HG03575 (cell line): ENCODE data around the gene ZBTB1.

Experiments
- ATAC-seq: cut with Tn5 transposase; IDR thresholded peaks from one replicate; pipeline ENCODE4 v1.9.1; 2021; ENCODE audit not compliant: unreplicated experiment, insufficient number of reproducible peaks, low FRiP score; ENCODE audit errors: extremely low read depth

Gene ZBTB1

DNA sequence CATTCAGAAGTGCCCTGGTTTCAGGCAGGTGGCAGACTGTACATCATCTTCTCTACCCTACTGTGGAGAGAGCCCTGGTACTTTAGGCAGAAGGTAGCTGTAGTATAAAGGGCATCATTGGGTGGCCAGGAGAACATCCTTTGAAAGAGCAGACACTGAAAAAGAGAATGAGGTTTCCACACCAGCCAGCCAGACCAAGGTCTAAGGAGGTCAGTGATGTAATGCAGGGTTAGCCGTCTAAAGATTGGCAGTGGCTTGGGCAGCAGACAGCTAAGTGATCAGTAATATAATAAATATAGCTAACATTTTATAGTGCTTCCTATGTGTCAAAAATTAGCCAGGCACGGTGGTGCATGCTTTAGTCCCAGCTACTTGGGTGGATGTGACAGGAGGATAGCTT, 12.9 kb upstream of the ZBTB1 start:
- ATAC-seq = no peak

DNA sequence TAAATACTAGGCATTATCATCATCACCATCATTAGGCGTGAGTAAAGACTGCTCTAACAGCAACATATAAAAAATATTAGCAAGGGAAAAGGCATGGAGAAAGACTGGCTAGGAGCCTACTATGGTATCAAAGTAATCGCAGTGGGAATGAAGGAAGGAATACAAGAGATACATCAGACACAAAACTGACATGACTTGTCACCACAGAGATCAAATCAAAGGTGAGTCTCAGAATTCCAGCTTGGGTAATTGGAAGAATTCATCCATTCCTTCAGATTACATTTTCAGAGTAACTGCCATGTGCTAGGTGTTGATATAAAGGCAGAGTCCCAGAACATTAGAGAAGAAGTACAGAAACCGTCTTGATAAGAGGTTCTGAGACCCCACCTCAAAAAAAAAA, 11.1 kb upstream of the ZBTB1 start:
- ATAC-seq = no peak

DNA sequence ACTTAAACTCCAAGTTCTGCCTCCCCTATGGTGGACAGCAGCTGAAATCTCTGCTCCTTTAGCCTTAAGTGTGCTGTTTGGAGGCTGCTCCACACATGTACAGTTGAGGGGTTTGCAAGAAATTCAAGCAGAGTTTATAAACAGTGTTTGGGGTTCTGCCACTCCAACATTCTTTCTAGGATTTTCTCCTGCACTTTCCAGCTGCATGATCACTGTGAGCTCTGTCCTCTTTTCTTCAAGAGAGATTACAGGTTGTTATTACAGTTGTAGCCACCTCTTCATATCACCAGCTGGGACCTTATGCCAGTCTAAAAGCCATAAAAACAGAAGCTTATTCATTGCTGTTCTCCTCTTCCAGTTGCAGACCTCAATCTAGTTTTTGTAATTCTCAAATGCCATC, 9.3 kb upstream of the ZBTB1 start:
- ATAC-seq = no peak

DNA sequence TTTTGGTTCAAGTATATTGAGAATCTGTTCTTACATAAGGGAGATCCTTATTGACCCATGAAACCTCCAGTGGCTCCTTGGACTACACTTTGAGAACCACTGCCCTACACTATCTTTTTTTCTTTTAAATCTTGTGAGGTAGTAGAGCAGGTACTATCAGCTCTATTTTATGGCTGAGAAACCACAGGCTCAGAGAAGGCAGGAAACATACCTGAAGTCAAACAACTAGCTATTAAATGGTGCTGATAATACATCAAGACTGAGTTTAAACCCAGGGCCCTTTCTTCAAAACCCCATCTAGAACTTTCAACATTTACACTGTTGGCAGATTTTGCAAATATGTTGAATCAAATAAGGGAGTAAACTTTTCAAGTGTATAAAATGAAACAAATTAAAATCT, 7.8 kb upstream of the ZBTB1 start:
- no peak for ATAC-seq

DNA sequence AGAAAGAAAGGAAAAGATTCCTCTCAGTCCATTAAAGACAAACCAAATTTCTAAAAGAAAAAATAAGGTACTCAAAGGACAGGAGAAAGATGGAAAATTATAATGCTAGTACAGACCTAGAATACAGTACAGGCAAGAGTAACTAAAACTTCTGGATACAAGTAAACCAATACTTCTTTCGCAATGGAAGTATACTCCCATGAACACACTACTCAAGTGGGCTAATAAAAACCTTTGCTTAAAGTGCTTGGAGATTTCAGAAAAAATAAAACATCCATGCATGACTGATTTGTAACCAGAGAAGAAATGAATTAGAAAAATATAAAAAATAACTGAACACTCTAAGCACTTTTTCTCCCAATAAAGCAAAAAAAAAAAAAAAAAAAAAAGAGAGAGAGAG, 4.5 kb upstream of the ZBTB1 start:
- no peak for ATAC-seq

DNA sequence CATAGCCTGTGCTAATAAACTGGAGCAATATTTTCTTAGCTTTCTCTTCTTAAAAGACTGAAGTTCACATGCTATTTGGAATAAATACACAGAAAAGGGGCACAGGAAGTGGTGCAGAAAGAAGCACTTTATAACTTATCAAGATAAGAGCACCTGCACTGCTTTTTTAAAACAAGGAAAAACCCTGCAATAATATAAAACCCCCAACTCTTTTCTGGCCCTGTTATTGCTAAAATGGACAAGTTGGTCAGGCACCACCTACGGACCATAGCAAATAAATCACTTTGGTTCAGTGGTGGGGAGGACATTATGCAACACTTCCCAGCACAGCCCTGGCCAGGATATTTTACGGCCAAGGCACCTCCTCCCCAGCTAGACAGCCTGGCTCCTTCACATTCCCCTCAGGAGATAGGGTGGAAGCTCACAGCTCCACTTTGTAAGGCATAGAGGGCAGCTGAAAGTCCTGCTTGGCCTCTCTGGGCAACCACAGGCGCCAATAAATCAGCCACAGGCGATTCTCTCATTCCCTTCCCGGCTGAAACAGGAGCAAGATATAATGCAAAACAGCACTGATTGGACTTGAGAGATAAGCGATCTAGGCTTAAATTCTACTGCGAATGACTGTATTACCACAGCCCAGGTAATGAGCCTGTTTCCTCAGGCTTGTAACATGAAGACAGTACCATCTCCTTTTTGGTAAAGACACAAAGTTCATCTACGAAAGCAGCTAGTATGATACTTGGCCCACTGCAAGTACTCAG, 3.0 kb upstream of the ZBTB1 start:
- no peak for ATAC-seq

DNA sequence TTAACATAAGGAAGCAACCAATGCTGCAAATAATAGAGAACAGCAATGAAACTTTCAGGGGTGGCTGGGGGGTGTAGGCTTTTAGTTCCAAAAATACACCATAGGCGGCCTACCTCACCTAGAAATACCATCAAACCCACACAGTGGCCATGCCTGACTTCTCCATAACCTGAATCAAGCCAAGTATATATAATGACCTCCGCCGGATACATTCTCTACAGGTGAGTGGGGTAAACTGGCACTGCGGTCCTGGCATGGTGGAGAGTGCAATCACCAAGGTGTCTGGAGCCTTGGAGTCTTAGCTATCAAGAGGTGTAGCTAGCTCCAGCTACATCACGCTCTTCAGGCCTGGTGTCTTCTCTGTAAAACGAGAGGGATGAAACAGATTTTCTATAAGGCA, 2.1 kb upstream of the ZBTB1 start:
- no peak for ATAC-seq

DNA sequence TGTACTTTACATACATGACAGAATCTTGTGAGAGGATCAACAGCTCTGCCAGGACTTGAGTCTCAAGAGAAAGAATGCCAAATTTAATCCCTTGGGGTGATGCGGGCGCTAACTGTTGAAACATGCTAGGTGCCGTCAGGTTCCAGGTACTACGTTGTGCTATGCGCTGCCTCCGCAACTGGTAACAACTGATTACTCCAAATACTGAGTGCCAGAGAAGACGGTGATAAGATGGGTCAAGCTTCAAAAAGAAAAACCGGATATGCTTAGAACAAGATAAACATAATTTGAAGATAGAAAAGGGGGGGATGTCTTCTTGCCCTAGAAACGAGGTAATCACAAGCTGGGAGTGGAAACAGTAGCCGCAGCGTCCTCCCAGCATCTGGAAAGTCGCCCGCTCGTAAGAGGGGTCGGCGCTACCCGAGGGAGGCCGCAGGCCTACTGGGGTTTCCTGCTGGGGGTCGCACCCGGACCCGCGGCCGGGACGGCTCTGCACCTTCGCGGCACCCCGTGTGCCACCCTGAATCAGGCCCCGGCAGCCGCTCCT, 1.6 kb upstream of the ZBTB1 start:
- no peak for ATAC-seq

DNA sequence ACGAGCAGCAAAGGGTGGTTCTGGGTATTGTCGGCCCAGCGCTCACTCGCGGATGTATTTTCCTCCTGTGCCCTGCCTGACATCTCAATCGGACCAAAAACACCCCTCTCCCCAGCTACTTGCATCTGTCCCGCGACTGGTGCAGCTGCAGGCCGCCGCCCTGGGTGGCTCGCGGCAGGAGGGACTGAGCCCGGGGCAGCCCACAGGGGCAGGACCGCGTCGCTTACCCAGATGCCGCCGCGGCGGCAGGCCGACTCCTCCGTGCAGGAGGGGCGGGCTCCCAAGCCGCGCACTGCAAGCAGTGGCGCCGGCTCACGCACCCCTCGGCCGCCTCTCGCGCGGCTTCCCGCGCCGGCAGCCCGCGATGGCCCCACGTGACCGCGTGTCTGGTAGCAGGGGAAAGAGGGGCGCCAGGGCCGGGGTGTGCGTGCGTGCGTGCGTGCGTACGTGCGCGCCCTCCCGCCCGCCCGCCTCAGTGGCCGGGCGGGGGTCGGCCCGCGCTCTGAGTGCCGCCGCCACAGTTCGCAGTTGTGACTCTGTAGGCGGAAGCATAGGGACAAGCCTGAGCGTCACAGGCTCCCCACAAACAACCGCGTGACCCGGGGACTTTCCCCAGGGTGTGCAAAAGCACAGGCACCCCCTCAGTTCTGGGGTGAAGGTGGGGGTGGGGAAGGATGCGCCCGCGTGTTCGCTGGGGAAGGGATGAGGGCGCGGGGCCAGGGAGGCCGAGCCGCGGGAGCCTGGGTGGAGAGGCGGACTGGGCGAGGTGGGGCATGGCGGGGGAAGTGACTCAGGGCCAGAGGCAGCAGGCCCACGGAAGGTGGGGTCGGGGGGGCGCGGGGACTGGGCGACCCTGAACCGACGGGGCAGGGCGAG, 898 bp upstream of the ZBTB1 start, which contains the start of gene ZBTB25:
Gene ZBTB25, minus strand, starts transcription at position 405 of the 876 bp plus-strand sequence. CDS start 13,305 bp downstream, outside the sequence.
- ATAC-seq = peak; percentile 33

DNA sequence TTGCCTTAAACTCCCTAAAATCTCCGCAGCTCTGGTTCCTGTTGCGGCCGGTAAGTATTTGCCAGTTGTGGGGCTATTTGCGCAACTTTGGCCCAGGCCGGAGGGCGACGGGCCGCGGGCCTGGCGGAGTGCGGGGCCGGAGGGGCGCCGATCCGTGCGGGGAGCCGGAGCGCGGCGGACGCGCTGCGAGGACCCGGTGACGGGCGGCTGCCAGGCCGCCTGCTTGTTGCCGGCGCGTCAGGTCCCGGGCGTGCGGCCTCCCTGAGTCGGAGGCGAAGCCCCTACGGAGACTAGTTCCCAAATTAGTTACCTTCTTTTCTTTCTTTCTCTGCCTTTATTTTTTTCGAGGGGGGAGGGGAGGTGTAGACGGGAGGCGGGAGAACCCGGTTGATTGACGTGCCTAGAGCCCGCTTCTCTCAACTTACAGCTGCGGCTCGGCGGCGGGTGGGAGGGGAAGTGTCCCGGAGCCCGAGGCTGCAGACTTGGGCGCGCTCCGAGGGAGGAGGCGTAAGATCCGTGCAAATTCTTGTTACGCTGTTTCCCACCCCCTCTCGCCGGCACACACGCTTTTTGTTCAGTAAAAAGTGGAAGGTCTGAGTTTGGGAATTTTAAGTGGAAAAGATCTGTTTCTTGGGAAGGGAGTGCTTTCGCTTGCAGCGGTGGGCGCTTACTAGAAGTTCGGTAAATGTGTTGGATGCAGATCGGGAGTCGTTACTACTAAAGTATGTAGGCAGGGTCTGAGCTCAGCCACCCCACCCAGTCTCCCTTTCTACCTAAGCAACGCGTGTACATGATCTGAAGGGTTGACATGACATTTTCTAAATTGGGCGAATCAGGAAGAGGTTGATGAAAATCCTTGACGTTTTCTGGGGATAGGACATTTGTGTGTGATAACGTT, 576 bp downstream of the ZBTB1 start:
- no peak for ATAC-seq

DNA sequence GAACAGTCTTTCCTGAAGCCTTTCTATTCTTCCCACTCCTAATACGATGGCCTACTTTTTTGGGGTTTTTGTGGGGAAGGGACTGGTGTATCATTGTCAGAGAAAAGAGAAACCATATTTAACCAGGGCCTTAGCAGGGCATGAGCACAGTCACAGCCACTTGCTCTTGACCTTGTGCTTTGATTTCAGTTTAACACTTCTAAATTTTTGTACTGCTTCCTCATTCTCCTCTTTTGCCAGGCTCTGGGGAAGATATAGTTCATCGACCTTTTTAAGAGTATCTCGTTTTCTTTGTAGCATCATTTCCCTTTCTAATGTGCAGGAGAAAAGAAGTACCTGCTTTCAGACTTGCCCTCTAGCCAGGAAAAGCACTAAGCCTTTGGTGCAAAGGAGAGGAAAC, 2.2 kb downstream of the ZBTB1 start:
- no peak for ATAC-seq

DNA sequence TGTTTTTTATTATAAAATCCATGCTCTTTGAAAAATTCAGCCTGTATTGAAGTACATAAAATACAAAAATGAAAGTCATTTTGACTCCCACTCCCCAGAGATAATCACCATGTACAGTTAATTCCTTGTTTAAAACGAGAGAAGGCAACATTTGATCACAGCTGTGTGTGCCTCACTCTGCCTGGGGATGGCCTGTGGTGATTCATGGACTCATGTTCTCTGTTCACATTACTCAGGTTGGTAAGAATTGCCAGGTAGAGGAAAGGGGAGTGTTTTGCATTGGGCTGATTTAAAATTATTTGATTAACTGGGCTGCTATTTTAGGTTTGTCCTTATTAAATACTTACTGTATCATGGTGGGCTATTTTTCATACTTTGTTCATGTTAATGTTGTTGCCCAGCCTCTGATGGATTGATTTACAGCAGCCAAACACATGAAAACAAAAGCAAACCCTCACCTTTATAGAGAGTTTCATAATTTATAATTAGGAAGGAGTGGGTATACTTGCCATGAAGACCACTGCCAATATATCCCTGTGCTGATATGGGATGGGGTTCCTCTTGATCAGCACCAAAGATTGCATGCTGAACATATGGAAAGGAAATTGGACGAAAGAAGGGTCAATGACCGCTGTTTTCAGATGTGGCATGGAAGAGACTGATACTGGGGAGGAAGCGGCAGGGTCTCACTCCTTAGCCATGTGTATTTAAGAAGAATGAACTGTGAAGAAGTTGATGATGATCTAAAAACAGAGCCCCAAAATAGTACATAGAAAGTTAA, 3.0 kb downstream of the ZBTB1 start:
- no peak for ATAC-seq

DNA sequence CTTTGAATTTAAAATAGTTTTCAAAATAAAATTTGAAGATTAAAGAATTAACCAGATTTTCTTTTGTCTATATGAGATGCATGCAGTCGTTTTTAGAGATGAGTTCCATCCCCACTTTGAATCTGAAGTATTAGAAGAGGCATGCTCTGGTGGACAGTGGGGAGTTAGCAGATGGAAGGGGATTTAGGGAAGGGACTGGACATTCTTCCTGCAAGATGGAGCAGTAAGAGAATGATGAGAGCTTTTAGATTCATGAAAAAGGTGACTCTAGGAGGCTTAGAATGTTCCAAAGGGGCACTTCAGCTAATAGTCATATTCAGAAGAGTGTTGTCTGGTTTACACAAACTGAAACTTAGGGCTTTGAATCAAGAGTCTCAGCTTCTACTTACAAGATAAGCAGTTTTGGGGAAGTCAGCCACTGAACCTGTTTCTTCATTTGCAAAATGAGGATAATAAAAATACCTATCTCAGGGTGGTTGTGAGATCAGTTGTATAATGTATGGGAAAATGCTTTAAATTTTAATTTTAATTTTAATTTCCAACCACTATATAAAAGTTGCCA, 3.7 kb downstream of the ZBTB1 start:
- ATAC-seq = no peak

DNA sequence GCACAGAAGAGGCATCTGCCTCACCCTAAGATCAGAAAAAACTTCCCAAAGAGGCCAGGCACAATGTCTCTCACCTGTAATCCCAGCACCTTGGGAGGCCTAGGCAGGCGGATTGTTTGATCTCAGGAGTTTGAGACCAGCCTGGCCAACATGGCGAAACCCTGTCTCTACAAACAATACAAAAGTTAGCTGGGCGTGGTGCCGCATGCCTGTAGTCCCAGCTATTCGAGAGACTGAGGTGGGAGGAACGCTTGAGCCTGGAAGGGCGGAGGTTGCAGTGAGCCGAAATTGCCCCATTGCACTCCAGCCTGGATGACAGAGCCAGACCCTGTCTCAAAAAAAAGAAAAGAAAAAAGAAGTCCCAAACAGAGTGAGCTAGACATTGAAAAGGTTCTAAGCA, 4.5 kb downstream of the ZBTB1 start:
- ATAC-seq = no peak

DNA sequence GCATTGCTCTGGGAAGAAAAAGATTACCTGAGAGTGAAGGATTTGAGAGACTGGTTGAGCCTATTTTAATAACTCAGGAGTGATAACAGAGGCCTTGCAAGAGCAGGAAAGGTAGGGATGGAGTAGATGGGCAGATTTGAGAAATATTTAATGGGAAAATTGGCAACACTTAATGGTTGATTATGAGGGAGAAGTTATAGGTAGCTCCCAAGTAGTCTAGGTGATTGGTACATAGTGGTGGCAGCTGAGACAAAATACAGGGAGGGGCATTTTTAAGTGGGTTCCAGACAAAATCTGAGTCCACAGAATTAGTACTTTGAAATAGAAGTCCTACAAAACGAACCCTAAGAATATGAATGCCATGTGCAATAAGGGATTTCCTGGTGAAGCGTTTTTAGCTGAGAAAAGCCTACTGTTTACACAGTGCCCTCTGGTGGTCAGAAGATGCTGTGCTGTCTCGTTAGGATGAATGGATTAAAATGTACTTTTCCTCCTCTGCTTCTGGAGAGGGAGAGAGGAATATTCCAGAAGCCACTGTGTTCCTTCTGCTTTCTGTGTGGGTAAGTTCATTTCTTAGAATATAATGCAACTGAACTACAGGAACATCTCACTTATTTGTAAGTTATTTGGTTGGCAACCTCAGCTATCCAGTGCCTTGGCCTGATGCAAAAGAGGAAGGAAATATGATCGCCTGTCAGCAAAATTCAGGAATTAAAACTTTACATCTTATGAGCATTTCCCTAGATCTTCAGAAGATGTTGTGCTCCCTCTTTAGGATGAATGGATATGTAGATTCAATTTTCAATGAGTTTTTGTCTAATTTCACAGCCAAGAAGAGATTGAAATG, 6.5 kb downstream of the ZBTB1 start:
- ATAC-seq = no peak

DNA sequence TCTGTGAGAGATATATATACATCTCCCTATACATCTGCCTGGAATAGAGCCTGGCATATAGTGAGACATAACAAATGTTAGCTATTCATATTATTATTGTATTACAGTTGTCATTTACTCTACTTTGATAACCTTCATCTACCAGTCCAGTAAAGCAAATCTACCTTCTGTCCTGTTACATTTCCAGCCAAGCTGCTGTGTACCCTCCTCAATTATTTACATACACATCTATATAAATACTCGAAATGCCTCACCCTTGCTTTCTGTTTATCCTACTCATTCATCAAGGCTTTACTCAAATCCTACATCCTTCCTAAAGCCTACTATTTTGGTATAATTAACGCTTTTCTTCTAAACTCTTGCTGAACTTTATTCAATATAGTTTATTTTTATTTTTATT, 8.7 kb downstream of the ZBTB1 start:
- ATAC-seq = no peak

DNA sequence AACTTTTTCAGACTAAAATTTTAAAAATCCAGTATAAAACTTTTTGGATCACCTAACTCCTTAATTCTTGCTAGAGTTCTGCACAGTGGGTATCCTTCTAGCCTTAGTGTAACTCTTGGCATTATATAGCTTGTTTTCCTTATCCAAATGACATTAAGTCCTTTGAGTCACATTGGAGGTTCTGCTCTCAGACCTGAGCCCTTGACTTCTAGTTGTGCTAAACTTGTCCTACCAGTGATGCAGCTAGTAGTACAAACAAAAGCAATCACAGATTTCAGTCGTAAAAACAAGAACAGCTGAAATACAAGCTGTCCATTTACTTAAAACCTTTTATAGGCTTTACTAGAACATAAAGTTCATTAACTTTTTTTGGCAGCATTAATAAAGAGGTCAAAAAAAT, 10.5 kb downstream of the ZBTB1 start:
- ATAC-seq = no peak
